Hepatocyte (in vitro differentiated cells): ENCODE data around the gene SNX9.

Experiments used
- EZH2 ChIP-seq: fragments of 200-600 bp; sonication (generic); IDR thresholded peaks from 2 replicates; pipeline ENCODE4 v1.6.1; 2016; ENCODE audit warnings: antibody characterized with exemption, mild to moderate bottlenecking, borderline replicate concordance
- EZH2phosphoT487 ChIP-seq: fragments of 200-600 bp; sonication (generic); IDR thresholded peaks from one replicate; pipeline ENCODE4 v1.6.1; 2018; ENCODE audit warnings: antibody characterized with exemption, mild to moderate bottlenecking, low read depth, moderate library complexity; ENCODE audit not compliant: unreplicated experiment, severe bottlenecking
- TF ChIP-seq, protein P1 (sequence below): fragments of 200-600 bp; sonication (generic); IDR thresholded peaks from 2 replicates; pipeline ENCODE4 v1.5.1; 2016; ENCODE audit warnings: antibody characterized with exemption, mild to moderate bottlenecking; ENCODE audit not compliant: poor library complexity

GRCh38 chr6:157812425-157813171 lies 10.4 kb upstream of the SNX9 start:
- TF ChIP-seq, protein P1, sequence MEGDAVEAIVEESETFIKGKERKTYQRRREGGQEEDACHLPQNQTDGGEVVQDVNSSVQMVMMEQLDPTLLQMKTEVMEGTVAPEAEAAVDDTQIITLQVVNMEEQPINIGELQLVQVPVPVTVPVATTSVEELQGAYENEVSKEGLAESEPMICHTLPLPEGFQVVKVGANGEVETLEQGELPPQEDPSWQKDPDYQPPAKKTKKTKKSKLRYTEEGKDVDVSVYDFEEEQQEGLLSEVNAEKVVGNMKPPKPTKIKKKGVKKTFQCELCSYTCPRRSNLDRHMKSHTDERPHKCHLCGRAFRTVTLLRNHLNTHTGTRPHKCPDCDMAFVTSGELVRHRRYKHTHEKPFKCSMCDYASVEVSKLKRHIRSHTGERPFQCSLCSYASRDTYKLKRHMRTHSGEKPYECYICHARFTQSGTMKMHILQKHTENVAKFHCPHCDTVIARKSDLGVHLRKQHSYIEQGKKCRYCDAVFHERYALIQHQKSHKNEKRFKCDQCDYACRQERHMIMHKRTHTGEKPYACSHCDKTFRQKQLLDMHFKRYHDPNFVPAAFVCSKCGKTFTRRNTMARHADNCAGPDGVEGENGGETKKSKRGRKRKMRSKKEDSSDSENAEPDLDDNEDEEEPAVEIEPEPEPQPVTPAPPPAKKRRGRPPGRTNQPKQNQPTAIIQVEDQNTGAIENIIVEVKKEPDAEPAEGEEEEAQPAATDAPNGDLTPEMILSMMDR = no peak
- TF ChIP-seq EZH2 (no peak), EZH2phosphoT487 (no peak)
